ENCODE measurements around the gene PI4K2B. TPM values are rescaled to one million over a fixed set of nuclear protein-coding genes. Genes with fewer than 3 reads are reported as not detected.
"Not testable (repeated sequence)": the region's sequence is repeated elsewhere in the genome, so short reads cannot be mapped to it uniquely, and the experiment has no call there.

PI4K2B gene
- 10.3 TPM for total RNA-seq

DNA sequence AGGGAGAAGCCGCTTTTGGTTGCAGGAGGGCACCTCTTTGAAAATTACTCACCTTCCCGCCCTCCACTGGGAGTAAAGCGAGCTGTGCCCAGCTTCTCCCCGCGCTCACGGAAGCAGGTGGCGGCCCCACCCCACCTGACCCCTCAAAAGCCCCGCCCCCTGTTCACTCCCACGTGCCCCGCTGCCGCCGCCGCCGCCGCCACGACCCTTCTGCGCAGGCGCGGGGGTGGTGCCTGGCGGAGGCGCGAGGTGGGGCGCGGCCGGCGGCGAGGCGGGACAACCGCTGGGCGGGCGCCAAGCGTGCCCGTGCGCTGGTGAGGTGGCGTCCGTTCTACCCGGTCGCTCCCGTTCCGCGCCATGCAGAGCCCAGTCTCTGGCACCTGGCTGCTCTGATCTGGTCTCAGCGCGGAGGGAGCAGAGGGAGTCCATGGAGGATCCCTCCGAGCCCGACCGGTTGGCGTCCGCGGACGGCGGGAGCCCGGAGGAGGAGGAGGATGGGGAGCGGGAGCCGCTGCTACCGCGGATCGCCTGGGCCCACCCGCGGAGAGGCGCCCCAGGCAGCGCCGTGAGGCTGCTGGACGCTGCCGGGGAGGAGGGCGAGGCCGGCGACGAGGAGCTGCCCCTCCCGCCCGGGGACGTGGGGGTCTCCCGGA, at the start of gene PI4K2B:
TSS of gene PI4K2B (plus strand) at position 297 of the 653 bp plus-strand sequence. CDS start at position 428, 131 bp downstream.
- DNase-seq (ENCODE audit: low spot score) (peak; percentile 89), ATAC-seq (peak; percentile 94)
- intact Hi-C loops (cut with DNase I) = no loop called here

DNA sequence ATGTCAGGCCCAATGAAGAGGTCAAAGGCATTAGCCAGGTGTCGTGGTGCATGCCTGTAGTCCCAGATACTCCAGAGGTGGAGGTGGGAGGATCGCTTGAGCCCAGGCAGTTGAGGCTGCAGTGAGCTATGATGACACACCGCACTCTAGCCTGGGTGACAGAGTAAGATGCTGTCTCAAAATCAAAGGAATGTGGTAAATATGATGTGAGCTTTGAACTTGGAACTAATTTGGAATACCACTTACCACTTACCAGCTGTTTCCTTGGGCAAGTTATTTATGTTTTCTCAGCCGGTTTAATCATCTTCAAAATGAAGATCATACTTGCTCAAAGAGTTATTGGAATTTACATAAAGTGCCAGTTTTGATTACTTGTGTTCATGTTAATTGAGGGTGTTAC, 49.8 kb upstream of the PI4K2B start:
- intact Hi-C loops (cut with DNase I) = no loop called here
- DNase-seq (ENCODE audit: low spot score) = no peak
- ATAC-seq = no peak

DNA sequence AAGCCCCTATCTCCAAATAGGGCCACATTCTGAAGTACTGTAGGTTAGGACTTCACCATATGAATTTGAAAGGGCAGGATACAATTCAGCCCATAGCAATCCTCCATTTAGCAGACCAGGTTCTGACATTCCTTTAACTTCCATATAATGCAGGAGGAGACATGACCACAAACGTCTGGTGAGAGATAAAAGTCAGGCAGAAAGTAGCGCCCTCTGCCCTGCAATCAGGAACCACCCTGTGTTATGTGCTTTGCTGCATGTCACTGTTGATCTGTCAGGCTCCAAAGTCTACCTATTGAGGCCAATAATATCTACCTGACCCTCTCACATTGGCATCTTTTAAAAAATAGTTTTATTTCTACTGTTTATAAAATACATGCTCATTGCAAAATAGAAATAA, 43.4 kb upstream of the PI4K2B start:
- ATAC-seq (no peak), DNase-seq (ENCODE audit: low spot score) (no peak)
- intact Hi-C loops (cut with DNase I) = no loop called here

DNA sequence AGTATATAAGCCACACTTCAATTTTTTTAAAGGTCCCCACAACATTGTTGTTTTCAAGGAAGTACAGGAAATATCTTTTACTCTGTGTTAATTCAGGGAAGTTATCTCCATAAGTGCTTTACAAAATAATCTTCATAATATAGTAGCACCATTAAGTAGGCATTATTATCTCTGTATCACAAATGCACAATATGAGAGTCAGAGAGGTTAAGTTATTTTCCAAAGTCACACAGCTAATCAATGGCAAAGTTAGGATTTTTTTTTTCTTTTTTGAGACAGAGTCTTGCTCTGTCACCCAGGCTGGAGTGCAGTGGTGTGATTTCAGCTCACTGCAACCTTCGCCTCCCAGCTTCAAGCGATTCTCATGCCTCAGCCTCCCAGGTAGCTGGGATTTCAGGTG, 35.1 kb upstream of the PI4K2B start:
- DNase-seq (ENCODE audit: low spot score) = no peak
- intact Hi-C loops (cut with DNase I) = no loop called here
- ATAC-seq = no peak

DNA sequence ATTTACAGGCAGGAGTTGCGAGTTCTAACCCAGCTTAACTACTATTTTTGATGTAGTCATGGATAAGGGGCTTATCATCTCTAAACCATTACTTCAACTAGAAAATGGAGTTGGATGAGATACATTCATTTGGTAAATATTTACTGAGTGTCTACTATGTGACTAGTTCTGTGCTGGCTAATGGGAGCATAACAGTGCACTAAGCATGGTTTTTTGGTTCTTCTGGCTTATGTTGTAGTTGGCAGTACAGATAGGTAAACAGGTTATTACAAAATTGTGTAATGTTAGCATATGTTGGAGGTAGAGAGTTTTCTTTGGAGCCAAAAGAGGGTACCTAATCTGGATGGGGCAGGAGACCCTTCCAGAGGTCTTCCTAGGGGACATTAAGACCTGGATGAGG, 25.8 kb upstream of the PI4K2B start:
- intact Hi-C loops (cut with DNase I) = no loop called here
- ATAC-seq = no peak

DNA sequence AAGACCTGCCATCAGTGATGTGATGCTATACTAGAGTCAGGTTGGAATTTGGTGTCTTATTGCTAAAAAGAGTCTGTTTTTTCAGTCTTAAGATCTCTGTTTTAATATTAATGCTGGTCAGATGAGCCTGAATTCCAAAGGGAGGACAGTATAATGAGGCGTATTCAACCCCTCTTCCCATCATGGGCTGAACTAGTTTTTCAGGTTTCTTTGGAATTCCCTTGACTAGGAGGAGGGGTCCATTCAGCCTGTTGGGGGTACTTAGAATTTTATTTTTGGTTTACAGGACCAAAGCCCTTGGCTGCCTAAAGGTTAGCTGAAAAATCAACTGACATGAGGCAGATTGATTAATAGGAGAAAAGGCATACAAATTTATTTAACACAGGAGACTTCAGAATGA, 24.1 kb upstream of the PI4K2B start:
- intact Hi-C loops (cut with DNase I) = no loop called here
- DNase-seq (ENCODE audit: low spot score) = no peak
- ATAC-seq = no peak

More for the DNA sequence above, 25.8 kb upstream of the PI4K2B start:
- no peak for DNase-seq (ENCODE audit: low spot score)

DNA sequence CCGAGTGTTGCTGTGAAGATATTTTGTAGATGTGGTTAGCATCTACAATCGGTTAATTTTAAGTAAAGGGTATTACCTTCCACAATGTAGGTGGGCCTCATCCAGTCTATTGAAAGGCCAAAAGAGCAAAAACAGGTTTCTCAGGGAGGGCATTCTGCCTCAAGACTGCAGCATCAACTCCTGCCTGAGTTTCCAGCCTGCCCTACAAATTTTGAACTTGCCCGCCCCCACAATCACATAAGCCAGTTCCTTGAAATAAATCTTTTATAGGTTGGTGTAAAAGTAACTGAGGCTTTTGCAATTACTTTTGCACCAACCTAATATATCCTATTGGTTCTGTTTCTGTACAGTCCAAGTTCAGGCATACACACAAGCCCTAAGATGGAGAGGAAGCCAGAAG, 22.1 kb upstream of the PI4K2B start:
- no peak for DNase-seq (ENCODE audit: low spot score)
- intact Hi-C loops (cut with DNase I) = no loop called here
- ATAC-seq = no peak

DNA sequence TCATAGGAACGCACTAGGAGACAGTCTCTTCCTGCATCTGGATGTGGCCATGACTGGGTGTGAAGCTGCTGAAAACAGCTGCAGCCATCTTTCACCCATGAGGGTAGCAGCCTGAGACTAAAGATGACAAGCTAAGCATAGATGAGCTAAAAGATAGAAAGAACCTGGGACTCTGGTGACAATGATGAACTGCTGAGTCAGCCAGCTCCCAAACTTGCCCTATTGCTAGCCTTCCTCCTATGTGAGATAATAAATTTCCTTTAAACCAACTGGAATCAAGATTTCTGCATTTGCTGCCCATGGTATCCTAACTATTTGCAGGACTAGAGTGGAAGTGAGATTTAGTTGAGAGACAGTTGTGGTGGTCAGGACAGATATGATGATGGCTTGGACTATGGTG, 21.0 kb upstream of the PI4K2B start:
- DNase-seq (ENCODE audit: low spot score) (no peak), ATAC-seq (no peak)
- intact Hi-C loops (cut with DNase I) = no loop called here

DNA sequence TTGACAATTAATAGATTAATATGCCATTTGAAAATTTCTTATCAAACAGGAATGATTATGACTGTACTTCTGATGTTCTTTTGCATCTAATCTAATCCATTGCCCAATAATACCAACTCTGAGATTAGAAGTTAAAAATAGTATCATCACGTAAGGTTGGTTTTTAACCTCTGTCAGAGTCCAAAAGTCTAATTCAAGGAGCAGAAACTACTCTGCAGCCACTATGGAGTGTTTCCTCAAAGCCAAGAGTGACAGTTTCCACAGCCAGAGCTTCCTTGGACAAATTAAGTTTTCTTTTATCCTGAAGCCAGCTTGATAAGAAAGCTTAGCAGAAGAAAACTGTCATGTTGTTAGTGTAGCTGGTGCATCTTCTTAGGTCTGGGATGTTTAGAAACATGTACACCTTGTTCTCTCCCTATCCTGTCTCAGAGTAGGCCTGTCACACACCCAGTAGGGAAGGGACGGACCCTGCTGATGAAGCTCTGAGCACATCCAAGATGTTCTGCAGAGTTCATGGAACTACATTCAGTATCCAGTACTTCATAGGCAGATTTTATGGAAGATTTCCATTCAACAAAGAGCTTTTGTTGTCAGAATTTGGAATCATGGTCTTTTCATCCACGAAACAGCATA, 20.4 kb upstream of the PI4K2B start:
- intact Hi-C loops (cut with DNase I) = no loop called here
- no peak for DNase-seq (ENCODE audit: low spot score)
- ATAC-seq = no peak

DNA sequence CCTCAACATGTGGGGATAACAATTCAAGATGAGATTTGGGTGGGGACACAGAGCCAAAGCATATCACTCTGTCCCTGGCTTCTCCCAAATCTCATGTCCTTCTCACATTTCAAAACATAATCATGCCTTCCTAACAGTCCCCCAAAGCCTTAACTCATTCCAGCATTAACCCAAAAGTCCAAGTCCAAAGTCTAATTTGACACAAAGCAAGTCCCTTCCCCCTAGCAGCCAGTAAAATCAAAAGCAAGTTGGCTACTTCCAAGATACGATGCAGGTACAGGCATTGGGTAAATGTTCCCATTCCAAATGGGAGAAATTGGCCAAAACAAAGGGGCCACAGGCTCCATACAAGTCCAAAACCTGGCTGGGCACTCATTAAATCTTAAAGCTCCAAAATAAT, 19.1 kb upstream of the PI4K2B start:
- intact Hi-C loops (cut with DNase I); ATAC-seq; DNase-seq (ENCODE audit: low spot score): not testable (repeated sequence)

DNA sequence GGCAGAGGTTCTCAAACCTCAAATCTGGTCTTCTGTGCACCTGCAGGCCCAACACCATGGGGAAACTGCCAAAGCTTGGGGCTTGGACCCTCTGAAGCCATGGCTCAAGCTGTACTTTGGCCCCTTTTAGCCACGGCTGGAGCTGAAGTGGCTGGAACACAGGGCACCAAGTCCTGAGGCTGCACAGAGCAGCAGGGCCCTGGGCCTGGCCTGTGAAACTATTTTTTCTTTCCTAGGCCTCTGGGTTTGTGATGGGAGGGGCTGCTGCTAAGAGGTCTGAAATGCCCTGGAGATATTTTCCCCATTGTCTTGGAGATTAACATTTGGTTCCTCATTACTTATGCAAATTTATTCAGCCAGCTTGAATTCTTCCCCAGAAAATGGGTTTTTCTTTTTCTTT, 18.3 kb upstream of the PI4K2B start:
- intact Hi-C loops (cut with DNase I) = no loop called here
- ATAC-seq (no peak), DNase-seq (ENCODE audit: low spot score) (no peak)

DNA sequence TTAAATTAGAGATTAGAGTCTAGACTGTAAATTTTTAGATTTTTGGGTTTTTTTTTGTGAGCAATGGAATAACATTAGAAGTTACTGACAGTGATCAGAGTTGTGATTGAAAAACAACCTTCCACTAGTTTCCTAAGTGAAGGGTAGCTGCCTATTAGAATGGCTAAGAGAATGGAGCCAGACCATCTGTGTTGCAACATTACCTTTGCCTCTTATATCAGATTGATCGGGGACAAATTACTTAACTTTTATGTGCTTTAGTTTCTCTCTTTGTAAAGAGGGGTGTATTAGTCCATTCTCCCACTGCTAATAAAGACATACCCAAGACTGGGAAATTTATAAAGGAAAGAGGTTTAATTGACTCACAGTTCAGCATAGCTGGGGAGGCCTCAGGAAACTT, 12.5 kb upstream of the PI4K2B start:
- intact Hi-C loops (cut with DNase I) = no loop called here
- no peak for ATAC-seq
- DNase-seq (ENCODE audit: low spot score) = no peak

DNA sequence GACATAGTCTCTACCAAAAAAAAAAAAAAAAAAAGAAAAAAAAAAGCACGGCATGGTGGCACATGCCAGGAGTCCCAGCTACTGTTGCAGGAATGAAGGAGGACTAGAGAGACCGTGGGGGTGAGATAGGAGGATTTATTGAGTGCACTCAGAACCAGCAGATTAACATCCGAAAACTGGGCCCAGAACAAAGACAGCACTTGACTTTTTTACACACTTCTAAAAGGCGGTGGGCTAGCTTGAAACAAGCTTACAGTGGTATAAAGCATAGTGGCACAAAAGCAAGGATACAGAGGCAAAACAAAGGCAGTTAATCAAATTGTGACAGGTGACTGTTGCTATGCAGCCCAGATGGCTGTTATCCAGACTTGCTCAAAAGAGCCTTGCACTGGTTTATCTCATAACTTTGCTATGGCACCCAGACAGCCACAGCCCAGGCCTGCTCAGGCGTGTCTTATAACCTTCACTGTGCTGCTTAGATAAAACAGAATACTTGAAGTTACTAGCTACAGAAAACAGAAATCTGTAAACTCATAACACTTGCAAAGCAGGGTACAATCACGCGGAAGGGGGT, 9.9 kb upstream of the PI4K2B start:
- intact Hi-C loops (cut with DNase I) = no loop called here
- ATAC-seq (no peak), DNase-seq (ENCODE audit: low spot score) (no peak)

DNA sequence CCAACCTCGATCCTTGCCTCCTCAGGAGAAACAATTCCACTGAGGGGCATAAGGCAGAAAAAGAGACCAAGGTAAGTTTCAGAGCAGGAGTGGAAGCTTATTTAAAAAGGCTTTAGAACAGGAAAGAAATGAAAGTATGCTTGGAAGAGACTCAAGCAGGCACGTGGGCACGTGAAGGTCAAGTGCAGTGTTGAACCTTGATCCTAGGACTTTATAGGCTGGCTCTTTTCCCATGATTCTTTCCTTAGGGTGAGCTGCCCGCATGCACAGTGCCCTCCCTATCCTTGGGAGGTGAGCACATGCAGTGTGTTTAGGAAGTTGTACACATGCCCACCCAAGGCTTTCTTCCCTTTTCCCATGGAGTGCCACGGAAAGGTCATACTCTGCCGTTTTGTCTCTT, 4.0 kb upstream of the PI4K2B start:
- ATAC-seq = no peak
- DNase-seq (ENCODE audit: low spot score) = no peak
- intact Hi-C loops (cut with DNase I) = no loop called here

DNA sequence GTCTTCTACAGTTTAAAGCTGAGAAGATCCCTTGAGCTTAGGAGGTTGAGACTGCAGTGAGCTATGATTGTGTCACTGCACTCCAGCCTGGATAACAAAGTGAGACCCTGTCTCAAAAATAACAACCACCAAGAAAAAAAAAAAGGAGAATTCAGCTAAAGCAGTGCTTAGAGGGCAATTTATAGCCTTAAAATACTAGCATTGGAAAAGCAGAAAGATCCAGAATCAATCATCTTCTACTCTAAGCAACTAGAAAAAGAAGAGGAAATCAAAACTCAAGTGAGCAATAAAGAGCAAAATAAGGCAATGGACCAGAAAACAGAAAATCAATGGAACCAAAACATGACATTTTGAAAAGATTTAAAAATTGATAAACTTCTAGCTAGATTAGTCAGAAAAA, 639 bp upstream of the PI4K2B start:
- DNase-seq (ENCODE audit: low spot score) (no peak), ATAC-seq (no peak)
- intact Hi-C loops (cut with DNase I) = no loop called here

DNA sequence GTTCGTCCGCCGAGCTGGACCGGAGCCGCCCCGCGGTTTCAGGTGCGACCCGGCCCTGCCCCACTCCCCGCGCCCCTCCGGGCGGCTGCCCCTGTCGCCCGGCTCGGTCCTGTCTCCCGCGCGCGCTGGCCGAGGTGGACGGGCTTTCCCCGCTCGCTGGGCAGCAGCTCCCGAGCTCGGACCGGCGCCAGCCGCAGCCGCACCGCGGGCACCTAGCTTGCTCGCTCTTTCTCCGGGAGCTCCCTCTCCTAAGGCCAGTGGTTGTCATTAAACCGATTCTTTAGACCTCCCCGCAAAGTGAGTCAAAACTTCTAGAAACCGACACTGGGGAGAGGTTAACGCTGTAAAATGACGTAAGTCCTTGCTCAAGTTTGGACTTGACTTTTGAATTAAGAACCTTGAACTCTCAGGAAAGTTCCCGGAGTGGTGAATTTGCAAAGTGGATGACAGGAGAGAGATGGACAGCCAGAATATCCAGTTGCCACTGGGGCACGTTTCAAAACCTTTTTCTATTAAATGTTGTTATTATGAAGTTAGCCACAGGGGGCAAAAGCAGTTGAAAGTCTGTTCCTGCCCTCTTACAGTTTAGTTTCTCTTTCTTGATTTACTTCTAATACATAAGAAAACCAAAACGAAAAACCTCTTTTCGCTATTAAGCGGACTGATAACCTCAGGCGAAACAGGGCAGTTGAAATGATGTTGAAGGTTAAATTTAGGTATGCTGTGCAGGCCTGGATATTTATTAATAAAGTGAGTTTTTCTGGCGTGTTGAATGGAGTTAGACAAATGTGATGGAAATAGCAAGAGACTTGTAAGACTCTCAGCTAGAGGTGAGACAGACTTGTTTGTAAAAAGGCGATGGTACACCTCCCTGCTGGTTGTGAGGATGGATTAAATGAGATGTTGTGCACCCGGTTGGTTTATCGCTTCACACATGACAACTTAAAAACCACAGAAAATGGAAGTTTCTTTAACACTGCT, 847 bp downstream of the PI4K2B start:
- DNase-seq (ENCODE audit: low spot score) (peak; percentile 67), ATAC-seq (peak; percentile 85)
- intact Hi-C loops (cut with DNase I) = no loop called here

DNA sequence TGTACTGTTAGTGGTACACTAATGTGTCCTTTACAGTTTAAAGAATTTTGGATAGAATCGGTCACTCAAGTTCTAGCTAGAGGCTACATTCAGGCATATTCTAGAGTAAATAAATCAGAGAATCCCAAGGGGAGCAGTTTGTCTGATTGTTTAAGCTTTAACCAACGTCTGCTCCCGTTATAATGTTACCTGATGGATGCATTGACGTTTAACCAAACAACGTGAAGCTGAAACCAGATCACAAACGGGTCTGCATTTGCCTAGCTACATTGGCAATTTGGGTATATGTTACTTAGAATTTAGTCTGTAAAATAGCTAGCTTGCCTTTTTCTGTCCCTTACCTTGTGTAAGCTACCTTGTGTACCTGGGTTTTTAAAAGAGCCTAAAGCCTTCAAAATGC, 1.6 kb downstream of the PI4K2B start:
- no peak for ATAC-seq
- no peak for DNase-seq (ENCODE audit: low spot score)
- intact Hi-C loops (cut with DNase I) = no loop called here

DNA sequence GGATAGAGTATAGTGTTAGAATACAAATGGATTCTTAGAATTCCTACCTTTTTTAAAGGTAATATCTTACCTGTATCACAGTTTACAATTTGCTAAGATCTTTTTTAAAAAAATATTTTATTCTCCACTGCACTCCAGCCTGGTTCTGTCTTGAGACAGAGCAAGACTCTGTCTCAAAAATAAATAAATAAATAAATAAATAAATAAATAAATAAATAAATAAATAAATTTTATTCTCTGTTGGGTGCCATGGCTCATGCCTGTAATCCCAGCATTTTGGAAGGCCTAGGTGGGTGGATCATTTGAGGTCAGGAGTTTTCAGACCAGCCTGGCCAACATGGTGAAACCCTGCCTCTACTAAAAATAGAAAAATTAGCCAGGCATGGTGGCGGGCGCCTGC, 2.2 kb downstream of the PI4K2B start:
- ATAC-seq; intact Hi-C loops (cut with DNase I); DNase-seq (ENCODE audit: low spot score): not testable (repeated sequence)

DNA sequence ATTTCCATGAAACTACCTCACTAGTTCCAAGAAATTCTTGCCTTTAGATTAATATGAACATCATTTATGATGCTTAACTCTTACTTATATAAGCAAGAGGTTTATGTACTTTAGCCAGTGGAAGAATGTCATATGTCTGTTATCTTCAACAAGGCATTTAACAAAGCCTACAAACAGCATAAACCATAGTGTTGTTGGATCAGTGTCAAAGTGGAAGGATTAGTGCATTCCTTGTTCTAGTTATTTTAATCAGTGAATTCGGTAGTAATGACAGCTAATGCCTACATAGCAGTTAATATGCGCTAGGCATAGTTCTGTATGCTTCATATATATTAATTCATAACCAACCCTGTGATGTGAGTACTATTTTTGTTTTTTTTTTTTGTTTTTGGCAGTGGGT, 3.1 kb downstream of the PI4K2B start:
- intact Hi-C loops (cut with DNase I) = no loop called here

DNA sequence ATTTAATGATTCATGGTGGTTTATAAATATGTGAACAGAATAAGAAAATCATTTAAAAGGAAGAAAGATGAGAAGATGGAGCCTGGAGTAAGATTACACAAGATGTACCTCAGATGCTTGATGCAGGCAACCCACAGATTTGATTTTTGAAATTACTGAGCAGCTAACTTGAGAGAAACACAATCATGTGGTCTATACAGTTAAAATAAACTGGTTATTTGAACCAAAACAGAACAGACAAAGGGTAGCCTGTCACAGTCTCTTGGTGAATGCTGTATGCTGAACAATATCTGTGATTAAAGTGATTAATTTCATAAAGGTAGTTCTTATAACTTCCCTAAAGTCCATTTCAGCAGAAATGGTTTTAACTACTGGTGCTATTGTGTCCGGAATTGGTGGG, 4.2 kb downstream of the PI4K2B start:
- DNase-seq (ENCODE audit: low spot score) (no peak), ATAC-seq (no peak)
- intact Hi-C loops (cut with DNase I) = no loop called here

More for the DNA sequence above, 3.1 kb downstream of the PI4K2B start:
- ATAC-seq = no peak
- DNase-seq (ENCODE audit: low spot score) = no peak
